HepG2 (cell line): Measurements from ENCODE around the gene NPR3. TPM values are rescaled to one million over a fixed set of nuclear protein-coding genes. Genes with fewer than 3 reads are reported as not detected.

ENCODE experiments used
- ATAC-seq: fragments of 200-7000 bp; cut with Tn5 transposase; 3 replicates; pipeline ENCODE4 v1.9.1; 2020; ENCODE audit warnings: mild to moderate bottlenecking, moderate library complexity
- BruUV-seq: library from RNA; stranded (reverse); fragments of 400-500 nt; replicated peaks from 2 replicates; lab custom pipeline; 2021; lab: Mats Ljungman, UMichigan
- CTCF ChIA-PET: fragments of 300-600 bp; formaldehyde crosslinking; extraction: SDS; loops from one replicate; lab custom pipeline; 2021; ENCODE audit warnings: low total read pairs, inconsistent platforms, low intra/inter-chr PET ratio; lab: Yijun Ruan, JAX
- POLR2A ChIA-PET: fragments of 350-600 bp; sonication (Branson Sonifier 250); formaldehyde crosslinking; loops from one replicate; lab custom pipeline; 2020; ENCODE audit warnings: antibody characterized with exemption, inconsistent platforms; lab: Yijun Ruan, JAX
- DNase-seq: peaks from one replicate; pipeline ENCODE4 v3.0.0-alpha.2; 2015; ENCODE audit warnings: low spot score
- FAIRE-seq: peaks from 3 replicates; lab custom pipeline; 2011; peaks lifted over from hg19 to GRCh38; lab: Jason Lieb, UNC
- H2AFZ ChIP-seq: one replicate; pipeline ENCODE4 v1.6.1; 2011; ENCODE audit warnings: low read length, inconsistent platforms
- H3K27ac ChIP-seq: fragments of 300-600 bp; 3 replicates; pipeline ENCODE4 v1.8.0; 2011; ENCODE audit warnings: mixed run types, mild to moderate bottlenecking, mixed read lengths, low read length, inconsistent platforms; ENCODE audit not compliant: insufficient read depth; ENCODE audit errors: extremely low read length
- H3K27me3 ChIP-seq, 2 experiments: fragments of 200-600 bp in 1 of 2; 2 replicates in 1 of 2; 3 replicates in 1 of 2; pipeline versions ENCODE4 v1.6.0 to v1.8.0; 2011; ENCODE audit warnings: low read length in 2 of 2, mild to moderate bottlenecking in 2 of 2, moderate library complexity in 2 of 2, inconsistent platforms in 1 of 2; ENCODE audit not compliant: insufficient read depth in 2 of 2, control insufficient read depth in 1 of 2
- H3K36me3 ChIP-seq, 2 experiments: fragments of 200-600 bp in 1 of 2; replicated peaks in 1 of 2; 2 replicates in 1 of 2; 3 replicates in 1 of 2; pipeline versions ENCODE4 v1.5.1 to v1.8.0; 2011; ENCODE audit warnings: low read length in 2 of 2, inconsistent platforms in 1 of 2; ENCODE audit not compliant: insufficient read depth in 2 of 2, control insufficient read depth in 1 of 2
- H3K4me1 ChIP-seq: 2 replicates; pipeline ENCODE4 v1.5.1; 2012; ENCODE audit warnings: low read length, inconsistent platforms; ENCODE audit not compliant: insufficient read depth
- H3K4me2 ChIP-seq: 2 replicates; pipeline ENCODE4 v1.6.0; 2011; ENCODE audit warnings: low read depth, low read length, inconsistent platforms
- H3K4me3 ChIP-seq, 3 experiments: fragments of 200-600 bp in 1 of 3; sonication (generic), shearing (Covaris generic) in 1 of 3; replicated peaks in 1 of 3; 2 replicates each; pipeline ENCODE4 v1.5.1; 2011 to 2016; ENCODE audit warnings: low read length in 3 of 3, inconsistent platforms in 2 of 3, low read depth in 2 of 3, mild to moderate bottlenecking in 2 of 3, control low read depth in 1 of 3, mixed read lengths in 1 of 3; ENCODE audit not compliant: insufficient read depth in 1 of 3
- H3K79me2 ChIP-seq: one replicate; pipeline ENCODE4 v1.6.1; 2011; ENCODE audit warnings: low read length, inconsistent platforms; ENCODE audit not compliant: insufficient read depth
- H3K9ac ChIP-seq: 2 replicates; pipeline ENCODE4 v1.6.0; 2011; ENCODE audit warnings: mild to moderate bottlenecking, low read depth, low read length, inconsistent platforms; ENCODE audit not compliant: insufficient read depth
- H3K9me3 ChIP-seq: 2 replicates; pipeline ENCODE4 v1.5.1; 2012; ENCODE audit warnings: mild to moderate bottlenecking, low read length
- H4K20me1 ChIP-seq: 2 replicates; pipeline ENCODE4 v1.6.0; 2011; ENCODE audit warnings: inconsistent platforms, mild to moderate bottlenecking, low read length, moderate library complexity; ENCODE audit not compliant: insufficient read depth
- CBX1 ChIP-seq: IDR thresholded peaks from one replicate; pipeline ENCODE4 v1.6.1; 2016; ENCODE audit warnings: antibody characterized with exemption, low read depth
- CENPT ChIP-seq: sonication (generic); formaldehyde crosslinking; IDR thresholded peaks from 2 replicates; pipeline ENCODE4 v1.8.0; 2022; ENCODE audit warnings: low read depth, mild to moderate bottlenecking, moderate library complexity, missing genetic modification reagents
- CREB1 ChIP-seq, 2 experiments: fragments of 450-650 bp in 1 of 2; IDR thresholded peaks; 2 replicates each; pipeline ENCODE4 v1.6.1; 2016 to 2017; ENCODE audit warnings: control low read depth in 1 of 2, mild to moderate bottlenecking in 1 of 2, missing compliant biosample characterization in 1 of 2, missing genetic modification characterization in 1 of 2
- PHF20 ChIP-seq: sonication (generic); formaldehyde crosslinking; IDR thresholded peaks from 2 replicates; pipeline ENCODE4 v1.5.0; 2020; ENCODE audit warnings: mild to moderate bottlenecking, missing genetic modification reagents
- POLR2AphosphoS2 ChIP-seq: IDR thresholded peaks from 2 replicates; pipeline ENCODE4 v1.6.1; 2011; ENCODE audit warnings: low read depth, low read length, improper control_type of control experiment
- TBP ChIP-seq: sonication (generic); formaldehyde crosslinking; IDR thresholded peaks from 2 replicates; pipeline ENCODE4 v1.5.0; 2020; ENCODE audit warnings: missing genetic modification reagents
- ZNF143 ChIP-seq: sonication (generic); formaldehyde crosslinking; IDR thresholded peaks from 2 replicates; pipeline ENCODE4 v1.4.0; 2020; ENCODE audit warnings: missing genetic modification reagents
- ZNF430 ChIP-seq: sonication (generic); formaldehyde crosslinking; IDR thresholded peaks from 2 replicates; pipeline ENCODE4 v1.9.0; 2021; ENCODE audit warnings: mild to moderate bottlenecking, missing genetic modification reagents
- ZNF432 ChIP-seq: sonication (generic); formaldehyde crosslinking; IDR thresholded peaks from 2 replicates; pipeline ENCODE4 v1.5.0; 2020; ENCODE audit warnings: missing genetic modification reagents, mild to moderate bottlenecking, borderline replicate concordance
- ZNF44 ChIP-seq: sonication (generic); formaldehyde crosslinking; IDR thresholded peaks from 2 replicates; pipeline ENCODE4 v1.5.1; 2020; ENCODE audit warnings: mild to moderate bottlenecking, missing genetic modification reagents
- ZNF746 ChIP-seq: sonication (generic); formaldehyde crosslinking; IDR thresholded peaks from 2 replicates; pipeline ENCODE4 v1.8.0; 2022; ENCODE audit warnings: mild to moderate bottlenecking, missing genetic modification reagents
- ZNF839 ChIP-seq: sonication (generic); formaldehyde crosslinking; IDR thresholded peaks from 2 replicates; pipeline ENCODE4 v1.4.0; 2020; ENCODE audit warnings: missing genetic modification reagents, mild to moderate bottlenecking, borderline replicate concordance
- WGBS: methylation state at CpG from one replicate; pipeline ENCODE4 v1.1.6; 2017; ENCODE audit warnings: low lambda C conversion rate; 5-methylcytosine and 5-hydroxymethylcytosine counted together
- in situ Hi-C: cut with HindIII; loops from 2 replicates; pipeline ENCODE4 v1.10.0; 2017; ENCODE audit warnings: low pct_unique_long_range_greater_than_20kb; ENCODE audit not compliant: extremely low pct_ligation_motif_present
- intact Hi-C: fragments of 100-400 bp; cut with micrococcal nuclease; formaldehyde crosslinking; loops from one replicate; pipeline ENCODE4 v1.10.0; 2022; ENCODE audit not compliant: unreplicated experiment
- polyA plus RNA-seq, 8 experiments: library from polyadenylated mRNA; depleted of rRNA in 3 of 8; stranded (reverse) in 7 of 8; unstranded in 1 of 8; fragments of >200 nt; fragmentation: Illumina TruSeq in 4 of 8; extraction: Trizol in 4 of 8; gene quantifications; 2 replicates each; pipeline versions ENCODE4 v1.2.1 to v1.2.3, GENCODE V29; 2011 to 2016; ENCODE audit warnings: low read depth in 4 of 8, missing spikeins in 1 of 8, mixed read lengths in 1 of 8; ENCODE audit not compliant: insufficient read depth in 1 of 8
- total RNA-seq, 5 experiments: library from RNA; depleted of rRNA; stranded (reverse); fragments of >200 nt; fragmentation: Illumina TruSeq; extraction: Trizol; gene quantifications; 2 replicates each; pipeline ENCODE4 v1.2.3, GENCODE V29; 2016; ENCODE audit warnings: low read depth in 1 of 5
- TF ChIP-seq, protein P1 (sequence below): sonication (generic); formaldehyde crosslinking; IDR thresholded peaks from 2 replicates; pipeline ENCODE4 v1.4.0; 2020; ENCODE audit warnings: mild to moderate bottlenecking, missing genetic modification reagents

Gene NPR3
- total and polyA plus RNA-seq, 2 of the 13 experiments (the other 11 are each of a cell fraction or from before 2014, with no cell fraction given) = 0.01 TPM; not detected in 1

DNA sequence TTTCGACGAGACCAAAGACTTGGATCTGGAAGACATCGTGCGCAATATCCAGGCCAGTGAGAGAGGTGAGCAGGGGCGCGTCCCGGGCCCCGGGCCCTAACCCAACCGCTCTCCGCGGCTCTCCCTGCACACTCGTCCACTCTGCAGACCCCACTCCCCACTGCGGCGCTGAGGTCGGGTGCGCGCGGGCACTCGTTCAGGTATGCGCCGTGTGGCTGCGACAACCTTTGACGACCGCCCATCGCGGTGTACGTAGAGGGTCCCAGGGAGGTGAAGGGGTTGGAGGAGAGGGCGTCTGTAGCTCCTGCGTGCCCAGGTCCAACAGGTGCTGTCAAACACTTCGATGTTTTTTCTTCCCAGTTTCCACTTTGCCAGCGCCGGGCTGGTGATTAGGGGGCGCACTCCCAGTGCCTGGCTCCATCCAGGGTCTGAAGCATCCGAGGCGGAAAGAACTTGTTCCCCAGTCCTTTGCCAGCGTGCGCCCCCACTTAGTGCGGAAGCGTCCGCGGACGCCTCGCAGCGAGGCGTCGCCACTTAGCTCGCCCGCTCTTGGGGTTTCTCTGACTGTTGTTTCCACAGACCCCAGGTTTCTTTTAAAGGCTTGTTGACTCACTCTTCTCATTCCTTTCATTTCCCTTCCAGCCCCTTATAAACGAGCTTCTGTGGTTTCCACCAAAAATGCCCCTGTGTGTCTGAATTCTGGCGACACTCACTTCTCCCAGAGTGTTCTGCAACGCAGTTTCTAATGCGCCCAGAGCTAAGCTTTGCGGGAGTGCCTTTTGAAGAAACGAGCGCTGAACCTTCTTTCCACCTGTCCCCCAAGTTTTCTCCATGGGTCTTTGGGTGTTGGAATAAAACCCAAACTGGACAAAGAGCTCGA is 1.6 kb downstream of the NPR3 start:
- Histone ChIP-seq H3K79me2 (no peaks in the 10 kb centered on the region), H3K4me3 (no peak overlapping the region), H4K20me1 (no peaks in the 10 kb centered on the region), H3K4me2 (no peak overlapping the region), H3K27me3 (peaks cover 2 to 5% of the 10 kb centered on the region in 2 experiments; a peak in 4 of 5 replicates), H2AFZ (no peak overlapping the region), H3K27ac (no peak overlapping the region), H3K9ac (no peak overlapping the region), H3K4me1 (no peaks in the 10 kb centered on the region), H3K9me3 (no peaks in the 10 kb centered on the region), H3K36me3 (no peaks in the 10 kb centered on the region)
- BruUV-seq = no TSS peak
- ChIA-PET POLR2A (no interaction called here), CTCF (no interaction called here)
- intact Hi-C loops = no loop called here
- no peak for FAIRE-seq
- no peak for ATAC-seq
- no peak for DNase-seq
- in situ Hi-C loops = loop anchor here (25.0 kb wide), 2 partner anchors 225 to 475 kb away; no protein-coding TSS in a partner anchor
- TF ChIP-seq CBX1 = no peak
- TF ChIP-seq TBP (CRISPR knock-in tag) = no peak
- no peak for TF ChIP-seq ZNF746 (CRISPR knock-in tag)
- no peak for TF ChIP-seq CREB1 (IDR thresholded peaks at IDR 0.05)
- no peak for TF ChIP-seq CREB1 (CRISPR knock-in tag; IDR thresholded peaks at IDR 0.05)
- TF ChIP-seq, protein P1, sequence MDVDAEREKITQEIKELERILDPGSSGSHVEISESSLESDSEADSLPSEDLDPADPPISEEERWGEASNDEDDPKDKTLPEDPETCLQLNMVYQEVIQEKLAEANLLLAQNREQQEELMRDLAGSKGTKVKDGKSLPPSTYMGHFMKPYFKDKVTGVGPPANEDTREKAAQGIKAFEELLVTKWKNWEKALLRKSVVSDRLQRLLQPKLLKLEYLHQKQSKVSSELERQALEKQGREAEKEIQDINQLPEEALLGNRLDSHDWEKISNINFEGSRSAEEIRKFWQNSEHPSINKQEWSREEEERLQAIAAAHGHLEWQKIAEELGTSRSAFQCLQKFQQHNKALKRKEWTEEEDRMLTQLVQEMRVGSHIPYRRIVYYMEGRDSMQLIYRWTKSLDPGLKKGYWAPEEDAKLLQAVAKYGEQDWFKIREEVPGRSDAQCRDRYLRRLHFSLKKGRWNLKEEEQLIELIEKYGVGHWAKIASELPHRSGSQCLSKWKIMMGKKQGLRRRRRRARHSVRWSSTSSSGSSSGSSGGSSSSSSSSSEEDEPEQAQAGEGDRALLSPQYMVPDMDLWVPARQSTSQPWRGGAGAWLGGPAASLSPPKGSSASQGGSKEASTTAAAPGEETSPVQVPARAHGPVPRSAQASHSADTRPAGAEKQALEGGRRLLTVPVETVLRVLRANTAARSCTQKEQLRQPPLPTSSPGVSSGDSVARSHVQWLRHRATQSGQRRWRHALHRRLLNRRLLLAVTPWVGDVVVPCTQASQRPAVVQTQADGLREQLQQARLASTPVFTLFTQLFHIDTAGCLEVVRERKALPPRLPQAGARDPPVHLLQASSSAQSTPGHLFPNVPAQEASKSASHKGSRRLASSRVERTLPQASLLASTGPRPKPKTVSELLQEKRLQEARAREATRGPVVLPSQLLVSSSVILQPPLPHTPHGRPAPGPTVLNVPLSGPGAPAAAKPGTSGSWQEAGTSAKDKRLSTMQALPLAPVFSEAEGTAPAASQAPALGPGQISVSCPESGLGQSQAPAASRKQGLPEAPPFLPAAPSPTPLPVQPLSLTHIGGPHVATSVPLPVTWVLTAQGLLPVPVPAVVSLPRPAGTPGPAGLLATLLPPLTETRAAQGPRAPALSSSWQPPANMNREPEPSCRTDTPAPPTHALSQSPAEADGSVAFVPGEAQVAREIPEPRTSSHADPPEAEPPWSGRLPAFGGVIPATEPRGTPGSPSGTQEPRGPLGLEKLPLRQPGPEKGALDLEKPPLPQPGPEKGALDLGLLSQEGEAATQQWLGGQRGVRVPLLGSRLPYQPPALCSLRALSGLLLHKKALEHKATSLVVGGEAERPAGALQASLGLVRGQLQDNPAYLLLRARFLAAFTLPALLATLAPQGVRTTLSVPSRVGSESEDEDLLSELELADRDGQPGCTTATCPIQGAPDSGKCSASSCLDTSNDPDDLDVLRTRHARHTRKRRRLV = no peak
- TF ChIP-seq CENPT = no peak
- no peak for TF ChIP-seq ZNF430
- no peak for TF ChIP-seq ZNF44 (CRISPR knock-in tag)
- no peak for TF ChIP-seq PHF20 (CRISPR knock-in tag)
- TF ChIP-seq ZNF432 = no peak
- no peak for TF ChIP-seq POLR2AphosphoS2
- no peak for TF ChIP-seq ZNF839
- TF ChIP-seq ZNF143 = no peak
- 82% methylated on average over 49 of the region's 56 CpGs for WGBS
